GM23338 (cell line): ENCODE results near the gene SYK. TPM values are rescaled to one million over a fixed set of nuclear protein-coding genes. Genes with fewer than 3 reads are reported as not detected.

ENCODE experiments used
- ATAC-seq: fragments of 200-7000 bp; cut with Tn5 transposase; 3 replicates; pipeline ENCODE4 v1.9.1; 2020
- DNase-seq: peaks from one replicate; pipeline ENCODE4 v3.0.0-alpha.2; 2015; ENCODE audit warnings: low spot score
- H2AFZ ChIP-seq: fragments of 200-600 bp; sonication (generic); 2 replicates; pipeline ENCODE4 v1.8.0; 2016; ENCODE audit warnings: antibody characterized with exemption, mild to moderate bottlenecking, moderate library complexity
- H3F3A ChIP-seq: fragments of 200-600 bp; sonication (generic); replicated peaks from 2 replicates; pipeline ENCODE4 v1.8.0; 2017; ENCODE audit warnings: antibody characterized with exemption, mixed run types, low read depth
- H3K27ac ChIP-seq: fragments of 200-600 bp; sonication (generic); 2 replicates; pipeline ENCODE4 v1.6.1; 2016; ENCODE audit warnings: low read depth
- H3K27me3 ChIP-seq: fragments of 200-600 bp; sonication (generic); 2 replicates; pipeline ENCODE4 v1.8.0; 2016; ENCODE audit warnings: mild to moderate bottlenecking, mixed run types, moderate library complexity; ENCODE audit not compliant: insufficient read depth
- H3K36me3 ChIP-seq: fragments of 200-600 bp; sonication (generic); 2 replicates; pipeline ENCODE4 v1.8.0; 2016; ENCODE audit warnings: mild to moderate bottlenecking; ENCODE audit not compliant: insufficient read depth
- H3K4me1 ChIP-seq: fragments of 200-600 bp; sonication (generic); 2 replicates; pipeline ENCODE4 v1.8.0; 2016; ENCODE audit warnings: mild to moderate bottlenecking, moderate library complexity; ENCODE audit not compliant: insufficient read depth
- H3K4me2 ChIP-seq: fragments of 200-600 bp; sonication (generic); 2 replicates; pipeline ENCODE4 v1.7.1; 2017; ENCODE audit warnings: mixed run types
- H3K4me3 ChIP-seq: fragments of 200-600 bp; sonication (generic); 2 replicates; pipeline ENCODE4 v1.6.1; 2016; ENCODE audit warnings: mixed run types
- H3K79me2 ChIP-seq: fragments of 200-600 bp; sonication (generic); replicated peaks from 2 replicates; pipeline ENCODE4 v1.8.0; 2017; ENCODE audit warnings: mild to moderate bottlenecking; ENCODE audit not compliant: insufficient read depth
- H3K9me2 ChIP-seq: fragments of 200-600 bp; sonication (generic); 2 replicates; pipeline ENCODE4 v1.8.0; 2017; ENCODE audit not compliant: insufficient read depth
- H4K20me1 ChIP-seq: fragments of 200-600 bp; sonication (generic); replicated peaks from 2 replicates; pipeline ENCODE4 v1.8.0; 2017; ENCODE audit warnings: mild to moderate bottlenecking; ENCODE audit not compliant: insufficient read depth
- H3K27ac Mint-ChIP-seq: 2 replicates; pipeline ENCODE4 v1.8.0; 2020; ENCODE audit warnings: inconsistent platforms, mild to moderate bottlenecking, moderate library complexity, mixed read lengths
- H3K27me3 Mint-ChIP-seq: 3 replicates; pipeline ENCODE4 v1.8.0; 2022; ENCODE audit warnings: low read depth, mild to moderate bottlenecking, moderate library complexity, mixed read lengths, inconsistent platforms; ENCODE audit not compliant: insufficient read depth, poor library complexity
- H3K36me3 Mint-ChIP-seq: 3 replicates; pipeline ENCODE4 v1.8.0; 2021; ENCODE audit warnings: low read depth, mild to moderate bottlenecking, inconsistent platforms, moderate library complexity, mixed read lengths
- H3K4me1 Mint-ChIP-seq: 3 replicates; pipeline ENCODE4 v1.8.0; 2020; ENCODE audit warnings: mild to moderate bottlenecking, inconsistent platforms, mixed read lengths
- H3K4me3 Mint-ChIP-seq: 3 replicates; pipeline ENCODE4 v1.8.0; 2021; ENCODE audit warnings: moderate library complexity, mild to moderate bottlenecking, inconsistent platforms, mixed read lengths
- H3K9me3 Mint-ChIP-seq: 3 replicates; pipeline ENCODE4 v1.8.0; 2020; ENCODE audit warnings: moderate library complexity, mild to moderate bottlenecking, inconsistent platforms, mixed read lengths
- CREB1 ChIP-seq: fragments of 250-450 bp; sonication (Bioruptor Pico); IDR thresholded peaks from 2 replicates; pipeline ENCODE4 v1.5.0; 2020; ENCODE audit warnings: low read depth, mild to moderate bottlenecking, moderate library complexity
- EZH2 ChIP-seq: fragments of 200-600 bp; sonication (generic); IDR thresholded peaks from one replicate; pipeline ENCODE4 v1.8.0; 2017; ENCODE audit warnings: antibody characterized with exemption, mild to moderate bottlenecking, low read depth; ENCODE audit not compliant: unreplicated experiment
- EZH2phosphoT487 ChIP-seq: fragments of 200-600 bp; sonication (generic); IDR thresholded peaks from one replicate; pipeline ENCODE4 v1.8.1; 2018; ENCODE audit warnings: antibody characterized with exemption; ENCODE audit not compliant: unreplicated experiment
- JUNB ChIP-seq: IDR thresholded peaks from one replicate; pipeline ENCODE4 v1.6.1; 2016; ENCODE audit warnings: antibody characterized with exemption; ENCODE audit not compliant: unreplicated experiment
- NANOG ChIP-seq: IDR thresholded peaks from 2 replicates; pipeline ENCODE4 v1.6.1; 2016; ENCODE audit warnings: antibody characterized with exemption, borderline replicate concordance
- POLR2AphosphoS5 ChIP-seq: IDR thresholded peaks from 2 replicates; pipeline ENCODE4 v1.6.1; 2016; ENCODE audit warnings: antibody characterized with exemption, low read depth
- STAT1 ChIP-seq: IDR thresholded peaks from one replicate; pipeline ENCODE4 v1.6.1; 2016; ENCODE audit warnings: antibody characterized with exemption; ENCODE audit not compliant: unreplicated experiment
- ZNF114 ChIP-seq: fragments of 250-450 bp; sonication (Bioruptor Pico); IDR thresholded peaks from 2 replicates; pipeline ENCODE4 v1.5.0; 2020; ENCODE audit warnings: mild to moderate bottlenecking, moderate library complexity
- ZNF331 ChIP-seq: fragments of 250-450 bp; sonication (Bioruptor Pico); IDR thresholded peaks from 2 replicates; pipeline ENCODE4 v1.5.0; 2020; ENCODE audit warnings: low read depth, mild to moderate bottlenecking, moderate library complexity
- polyA plus RNA-seq: library from polyadenylated mRNA; unstranded; fragments of >200 nt; fragmentation: Nextera tagmentation; extraction: Ambion mirVana; gene quantifications from 2 replicates; pipeline ENCODE4 v1.2.1, GENCODE V29; 2016
- total RNA-seq: library from RNA; depleted of rRNA; stranded (reverse); fragments of >200 nt; shearing (Covaris generic); gene quantifications from 2 replicates; pipeline ENCODE4 v1.2.3, GENCODE V29; 2014
- TF ChIP-seq, protein P1 (sequence below): IDR thresholded peaks from one replicate; pipeline ENCODE4 v1.6.1; 2018; ENCODE audit warnings: antibody characterized with exemption; ENCODE audit not compliant: unreplicated experiment
- TF ChIP-seq, protein P2 (sequence below): fragments of 250-450 bp; sonication (Bioruptor Pico); IDR thresholded peaks from 2 replicates; pipeline ENCODE4 v1.5.0; 2020; ENCODE audit warnings: mild to moderate bottlenecking, moderate library complexity
- TF ChIP-seq, protein P3 (sequence below): IDR thresholded peaks from 2 replicates; pipeline ENCODE4 v1.6.1; 2016; ENCODE audit warnings: antibody characterized with exemption
- TF ChIP-seq, protein P4 (sequence below), 2 experiments: fragments of 200-600 bp in 1 of 2; sonication (generic) in 1 of 2; conservative IDR thresholded peaks; 2 replicates each; pipeline versions ENCODE4 v1.5.1 to v1.6.1; 2016 to 2017; ENCODE audit warnings: antibody characterized with exemption in 2 of 2, low read depth in 2 of 2, mild to moderate bottlenecking in 2 of 2, moderate library complexity in 1 of 2

SYK gene
- total and polyA plus RNA-seq, 2 experiments from 2014 or later: 1.5 to 5.8 TPM

DNA sequence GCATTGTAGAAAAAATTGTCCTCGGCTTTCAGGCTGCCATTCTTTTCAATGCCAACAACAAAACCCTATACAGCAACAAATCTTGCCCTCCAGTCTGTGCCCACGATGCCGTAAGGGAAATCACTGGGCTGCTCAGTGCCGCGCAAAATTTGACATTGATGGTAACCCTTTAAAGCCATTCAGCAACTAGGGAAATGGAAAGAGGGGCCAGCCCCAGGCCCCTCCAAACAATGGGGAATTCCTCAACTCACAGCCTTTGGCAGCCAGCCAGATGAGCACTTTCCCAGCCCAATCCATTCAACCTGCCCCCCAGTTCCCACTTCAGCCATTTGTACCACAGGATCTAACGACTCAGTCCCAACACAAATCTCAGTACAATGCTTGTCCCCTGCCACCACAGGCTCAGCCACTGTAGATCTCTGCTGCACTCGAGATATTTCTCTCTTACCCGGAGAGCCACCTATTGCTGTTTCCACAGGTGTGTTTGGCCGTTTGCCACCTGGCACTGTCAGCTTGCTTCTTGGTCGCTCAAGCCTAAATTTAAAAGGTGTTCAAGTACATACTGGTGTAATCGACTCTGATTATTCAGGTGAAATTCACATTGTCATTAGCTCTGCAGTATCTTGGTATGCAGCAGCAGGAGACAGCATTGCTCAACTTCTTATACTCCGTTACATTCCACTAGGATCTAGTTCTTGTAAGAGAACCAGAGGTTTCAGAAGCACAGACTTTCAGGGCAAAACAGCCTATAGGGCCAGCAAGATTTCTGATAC lies 103.3 kb downstream of the SYK start:
- no peak overlapping the region for H3K4me3 ChIP-seq
- H3K27me3 ChIP-seq: no peaks in the 10 kb centered on the region
- H3K9me2 ChIP-seq: no peaks in the 10 kb centered on the region
- ATAC-seq: no peak
- Mint-ChIP-seq H3K36me3 (peaks cover 6% of the 10 kb centered on the region; the same call in 2 of the 3 replicates), H3K4me1 (peaks cover 5% of the 10 kb centered on the region), H3K4me3 (no peak overlapping the region), H3K27ac (no peak overlapping the region), H3K9me3 (peaks cover 15% of the 10 kb centered on the region), H3K27me3 (peaks cover 4% of the 10 kb centered on the region)
- H3K4me2 ChIP-seq: no peak overlapping the region
- TF ChIP-seq, protein P1, sequence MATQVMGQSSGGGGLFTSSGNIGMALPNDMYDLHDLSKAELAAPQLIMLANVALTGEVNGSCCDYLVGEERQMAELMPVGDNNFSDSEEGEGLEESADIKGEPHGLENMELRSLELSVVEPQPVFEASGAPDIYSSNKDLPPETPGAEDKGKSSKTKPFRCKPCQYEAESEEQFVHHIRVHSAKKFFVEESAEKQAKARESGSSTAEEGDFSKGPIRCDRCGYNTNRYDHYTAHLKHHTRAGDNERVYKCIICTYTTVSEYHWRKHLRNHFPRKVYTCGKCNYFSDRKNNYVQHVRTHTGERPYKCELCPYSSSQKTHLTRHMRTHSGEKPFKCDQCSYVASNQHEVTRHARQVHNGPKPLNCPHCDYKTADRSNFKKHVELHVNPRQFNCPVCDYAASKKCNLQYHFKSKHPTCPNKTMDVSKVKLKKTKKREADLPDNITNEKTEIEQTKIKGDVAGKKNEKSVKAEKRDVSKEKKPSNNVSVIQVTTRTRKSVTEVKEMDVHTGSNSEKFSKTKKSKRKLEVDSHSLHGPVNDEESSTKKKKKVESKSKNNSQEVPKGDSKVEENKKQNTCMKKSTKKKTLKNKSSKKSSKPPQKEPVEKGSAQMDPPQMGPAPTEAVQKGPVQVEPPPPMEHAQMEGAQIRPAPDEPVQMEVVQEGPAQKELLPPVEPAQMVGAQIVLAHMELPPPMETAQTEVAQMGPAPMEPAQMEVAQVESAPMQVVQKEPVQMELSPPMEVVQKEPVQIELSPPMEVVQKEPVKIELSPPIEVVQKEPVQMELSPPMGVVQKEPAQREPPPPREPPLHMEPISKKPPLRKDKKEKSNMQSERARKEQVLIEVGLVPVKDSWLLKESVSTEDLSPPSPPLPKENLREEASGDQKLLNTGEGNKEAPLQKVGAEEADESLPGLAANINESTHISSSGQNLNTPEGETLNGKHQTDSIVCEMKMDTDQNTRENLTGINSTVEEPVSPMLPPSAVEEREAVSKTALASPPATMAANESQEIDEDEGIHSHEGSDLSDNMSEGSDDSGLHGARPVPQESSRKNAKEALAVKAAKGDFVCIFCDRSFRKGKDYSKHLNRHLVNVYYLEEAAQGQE: no peak
- no peak for TF ChIP-seq NANOG
- no peak for TF ChIP-seq ZNF331 (CRISPR knock-in tag)
- TF ChIP-seq, protein P2, sequence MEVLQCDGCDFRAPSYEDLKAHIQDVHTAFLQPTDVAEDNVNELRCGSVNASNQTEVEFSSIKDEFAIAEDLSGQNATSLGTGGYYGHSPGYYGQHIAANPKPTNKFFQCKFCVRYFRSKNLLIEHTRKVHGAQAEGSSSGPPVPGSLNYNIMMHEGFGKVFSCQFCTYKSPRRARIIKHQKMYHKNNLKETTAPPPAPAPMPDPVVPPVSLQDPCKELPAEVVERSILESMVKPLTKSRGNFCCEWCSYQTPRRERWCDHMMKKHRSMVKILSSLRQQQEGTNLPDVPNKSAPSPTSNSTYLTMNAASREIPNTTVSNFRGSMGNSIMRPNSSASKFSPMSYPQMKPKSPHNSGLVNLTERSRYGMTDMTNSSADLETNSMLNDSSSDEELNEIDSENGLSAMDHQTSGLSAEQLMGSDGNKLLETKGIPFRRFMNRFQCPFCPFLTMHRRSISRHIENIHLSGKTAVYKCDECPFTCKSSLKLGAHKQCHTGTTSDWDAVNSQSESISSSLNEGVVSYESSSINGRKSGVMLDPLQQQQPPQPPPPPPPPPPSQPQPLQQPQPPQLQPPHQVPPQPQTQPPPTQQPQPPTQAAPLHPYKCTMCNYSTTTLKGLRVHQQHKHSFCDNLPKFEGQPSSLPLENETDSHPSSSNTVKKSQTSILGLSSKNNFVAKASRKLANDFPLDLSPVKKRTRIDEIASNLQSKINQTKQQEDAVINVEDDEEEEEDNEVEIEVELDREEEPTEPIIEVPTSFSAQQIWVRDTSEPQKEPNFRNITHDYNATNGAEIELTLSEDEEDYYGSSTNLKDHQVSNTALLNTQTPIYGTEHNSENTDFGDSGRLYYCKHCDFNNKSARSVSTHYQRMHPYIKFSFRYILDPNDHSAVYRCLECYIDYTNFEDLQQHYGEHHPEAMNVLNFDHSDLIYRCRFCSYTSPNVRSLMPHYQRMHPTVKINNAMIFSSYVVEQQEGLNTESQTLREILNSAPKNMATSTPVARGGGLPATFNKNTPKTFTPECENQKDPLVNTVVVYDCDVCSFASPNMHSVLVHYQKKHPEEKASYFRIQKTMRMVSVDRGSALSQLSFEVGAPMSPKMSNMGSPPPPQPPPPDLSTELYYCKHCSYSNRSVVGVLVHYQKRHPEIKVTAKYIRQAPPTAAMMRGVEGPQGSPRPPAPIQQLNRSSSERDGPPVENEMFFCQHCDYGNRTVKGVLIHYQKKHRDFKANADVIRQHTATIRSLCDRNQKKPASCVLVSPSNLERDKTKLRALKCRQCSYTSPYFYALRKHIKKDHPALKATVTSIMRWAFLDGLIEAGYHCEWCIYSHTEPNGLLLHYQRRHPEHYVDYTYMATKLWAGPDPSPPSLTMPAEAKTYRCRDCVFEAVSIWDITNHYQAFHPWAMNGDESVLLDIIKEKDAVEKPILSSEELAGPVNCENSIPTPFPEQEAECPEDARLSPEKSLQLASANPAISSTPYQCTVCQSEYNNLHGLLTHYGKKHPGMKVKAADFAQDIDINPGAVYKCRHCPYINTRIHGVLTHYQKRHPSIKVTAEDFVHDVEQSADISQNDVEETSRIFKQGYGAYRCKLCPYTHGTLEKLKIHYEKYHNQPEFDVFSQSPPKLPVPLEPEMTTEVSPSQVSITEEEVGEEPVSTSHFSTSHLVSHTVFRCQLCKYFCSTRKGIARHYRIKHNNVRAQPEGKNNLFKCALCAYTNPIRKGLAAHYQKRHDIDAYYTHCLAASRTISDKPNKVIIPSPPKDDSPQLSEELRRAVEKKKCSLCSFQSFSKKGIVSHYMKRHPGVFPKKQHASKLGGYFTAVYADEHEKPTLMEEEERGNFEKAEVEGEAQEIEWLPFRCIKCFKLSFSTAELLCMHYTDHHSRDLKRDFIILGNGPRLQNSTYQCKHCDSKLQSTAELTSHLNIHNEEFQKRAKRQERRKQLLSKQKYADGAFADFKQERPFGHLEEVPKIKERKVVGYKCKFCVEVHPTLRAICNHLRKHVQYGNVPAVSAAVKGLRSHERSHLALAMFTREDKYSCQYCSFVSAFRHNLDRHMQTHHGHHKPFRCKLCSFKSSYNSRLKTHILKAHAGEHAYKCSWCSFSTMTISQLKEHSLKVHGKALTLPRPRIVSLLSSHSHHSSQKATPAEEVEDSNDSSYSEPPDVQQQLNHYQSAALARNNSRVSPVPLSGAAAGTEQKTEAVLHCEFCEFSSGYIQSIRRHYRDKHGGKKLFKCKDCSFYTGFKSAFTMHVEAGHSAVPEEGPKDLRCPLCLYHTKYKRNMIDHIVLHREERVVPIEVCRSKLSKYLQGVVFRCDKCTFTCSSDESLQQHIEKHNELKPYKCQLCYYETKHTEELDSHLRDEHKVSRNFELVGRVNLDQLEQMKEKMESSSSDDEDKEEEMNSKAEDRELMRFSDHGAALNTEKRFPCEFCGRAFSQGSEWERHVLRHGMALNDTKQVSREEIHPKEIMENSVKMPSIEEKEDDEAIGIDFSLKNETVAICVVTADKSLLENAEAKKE (CRISPR knock-in tag): no peak
- TF ChIP-seq, protein P3, sequence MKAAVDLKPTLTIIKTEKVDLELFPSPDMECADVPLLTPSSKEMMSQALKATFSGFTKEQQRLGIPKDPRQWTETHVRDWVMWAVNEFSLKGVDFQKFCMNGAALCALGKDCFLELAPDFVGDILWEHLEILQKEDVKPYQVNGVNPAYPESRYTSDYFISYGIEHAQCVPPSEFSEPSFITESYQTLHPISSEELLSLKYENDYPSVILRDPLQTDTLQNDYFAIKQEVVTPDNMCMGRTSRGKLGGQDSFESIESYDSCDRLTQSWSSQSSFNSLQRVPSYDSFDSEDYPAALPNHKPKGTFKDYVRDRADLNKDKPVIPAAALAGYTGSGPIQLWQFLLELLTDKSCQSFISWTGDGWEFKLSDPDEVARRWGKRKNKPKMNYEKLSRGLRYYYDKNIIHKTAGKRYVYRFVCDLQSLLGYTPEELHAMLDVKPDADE: no peak
- TF ChIP-seq JUNB: no peak
- TF ChIP-seq CREB1 (CRISPR knock-in tag): no peak
- no peak for TF ChIP-seq POLR2AphosphoS5
- TF ChIP-seq STAT1: no peak
- TF ChIP-seq, protein P4, sequence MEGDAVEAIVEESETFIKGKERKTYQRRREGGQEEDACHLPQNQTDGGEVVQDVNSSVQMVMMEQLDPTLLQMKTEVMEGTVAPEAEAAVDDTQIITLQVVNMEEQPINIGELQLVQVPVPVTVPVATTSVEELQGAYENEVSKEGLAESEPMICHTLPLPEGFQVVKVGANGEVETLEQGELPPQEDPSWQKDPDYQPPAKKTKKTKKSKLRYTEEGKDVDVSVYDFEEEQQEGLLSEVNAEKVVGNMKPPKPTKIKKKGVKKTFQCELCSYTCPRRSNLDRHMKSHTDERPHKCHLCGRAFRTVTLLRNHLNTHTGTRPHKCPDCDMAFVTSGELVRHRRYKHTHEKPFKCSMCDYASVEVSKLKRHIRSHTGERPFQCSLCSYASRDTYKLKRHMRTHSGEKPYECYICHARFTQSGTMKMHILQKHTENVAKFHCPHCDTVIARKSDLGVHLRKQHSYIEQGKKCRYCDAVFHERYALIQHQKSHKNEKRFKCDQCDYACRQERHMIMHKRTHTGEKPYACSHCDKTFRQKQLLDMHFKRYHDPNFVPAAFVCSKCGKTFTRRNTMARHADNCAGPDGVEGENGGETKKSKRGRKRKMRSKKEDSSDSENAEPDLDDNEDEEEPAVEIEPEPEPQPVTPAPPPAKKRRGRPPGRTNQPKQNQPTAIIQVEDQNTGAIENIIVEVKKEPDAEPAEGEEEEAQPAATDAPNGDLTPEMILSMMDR (conservative IDR thresholded peaks at IDR 0.05; ENCODE audit: low read depth in 2 of 2): no peak
- TF ChIP-seq ZNF114 (CRISPR knock-in tag): no peak
- TF ChIP-seq EZH2: no peak
- TF ChIP-seq EZH2phosphoT487: no peak
- no peak overlapping the region for H3K27ac ChIP-seq
- no peaks in the 10 kb centered on the region for H3K36me3 ChIP-seq
- DNase-seq: no peak
- no peaks in the 10 kb centered on the region for H3F3A ChIP-seq
- H4K20me1 ChIP-seq: no peaks in the 10 kb centered on the region
- peaks cover 7% of the 10 kb centered on the region for H3K4me1 ChIP-seq
- no peaks in the 10 kb centered on the region for H3K79me2 ChIP-seq
- H2AFZ ChIP-seq: no peak overlapping the region
